GM18505 (cell line): ENCODE data around the gene HES5.
"Not testable (repeated sequence)": the region's sequence is repeated elsewhere in the genome, so short reads cannot be mapped to it uniquely, and the experiment has no call there.

Experiments
- ATAC-seq: cut with Tn5 transposase; IDR thresholded peaks from one replicate; pipeline ENCODE4 v1.9.1; 2021; ENCODE audit not compliant: unreplicated experiment
- POLR2A ChIP-seq: IDR thresholded peaks from 4 replicates; pipeline ENCODE4 v1.6.1; 2011; ENCODE audit warnings: borderline replicate concordance; ENCODE audit not compliant: insufficient read depth, insufficient read length; ENCODE audit errors: extremely low read depth

HES5 gene

GRCh38 chr1:2555634-2556276 is 25.7 kb upstream of the HES5 start:
- peak; percentile 70 for TF ChIP-seq POLR2A
- ATAC-seq = no peak

GRCh38 chr1:2554621-2555387 is 24.7 kb upstream of the HES5 start:
- ATAC-seq = no peak
- no peak for TF ChIP-seq POLR2A

- TF ChIP-seq POLR2A = no peak
- ATAC-seq = no peak
Observed at GRCh38 chr1:2553871-2554620, 24.0 kb upstream of the HES5 start.

- ATAC-seq = not testable (repeated sequence)
Observed at GRCh38 chr1:2553076-2553475, 23.0 kb upstream of the HES5 start.

GRCh38 chr1:2552189-2552588 is 22.1 kb upstream of the HES5 start:
- ATAC-seq = no peak
- no peak for TF ChIP-seq POLR2A

GRCh38 chr1:2551544-2551943 is 21.5 kb upstream of the HES5 start:
- ATAC-seq = not testable (repeated sequence)

- ATAC-seq = not testable (repeated sequence)
Observed at GRCh38 chr1:2550309-2550861, 20.3 kb upstream of the HES5 start.

GRCh38 chr1:2549367-2550029 is 19.4 kb upstream of the HES5 start:
- not testable (repeated sequence) for ATAC-seq

- no peak for TF ChIP-seq POLR2A
- no peak for ATAC-seq
Observed at GRCh38 chr1:2548068-2548589, 18.1 kb upstream of the HES5 start.

GRCh38 chr1:2547210-2548067 is 17.4 kb upstream of the HES5 start:
- peak; percentile 53 for TF ChIP-seq POLR2A
- no peak for ATAC-seq

GRCh38 chr1:2546515-2547209 is 16.6 kb upstream of the HES5 start:
- TF ChIP-seq POLR2A = no peak
- ATAC-seq = peak; percentile 25

GRCh38 chr1:2545754-2546514 is 15.9 kb upstream of the HES5 start:
- peak; percentile 34 for ATAC-seq

More at GRCh38 chr1:2545754-2546514, 15.9 kb upstream of the HES5 start:
- peak; percentile 96 for TF ChIP-seq POLR2A
